Muscle layer of colon (tissue), 2 donors: Measurements from ENCODE around the gene SGSM1.
"Not testable (repeated sequence)": the region's sequence is repeated elsewhere in the genome, so short reads cannot be mapped to it uniquely, and the experiment has no call there.

Experiments used
- H3K27ac ChIP-seq: one replicate; pipeline ENCODE4 v1.7.0; 2013; ENCODE audit warnings: low read depth, mild to moderate bottlenecking, low read length, moderate library complexity
- H3K27me3 ChIP-seq, 2 donors: one replicate each; pipeline ENCODE4 v1.7.0; 2013; ENCODE audit warnings: low read length in 2 of 2, mild to moderate bottlenecking in 2 of 2; ENCODE audit not compliant: insufficient read depth in 2 of 2, control insufficient read depth in 1 of 2
- H3K36me3 ChIP-seq: one replicate; pipeline ENCODE4 v1.7.0; 2013; ENCODE audit warnings: mild to moderate bottlenecking, low read length; ENCODE audit not compliant: insufficient read depth
- H3K4me1 ChIP-seq: one replicate; pipeline ENCODE4 v1.7.0; 2013; ENCODE audit warnings: mild to moderate bottlenecking, low read length; ENCODE audit not compliant: insufficient read depth
- H3K4me3 ChIP-seq, 2 donors: one replicate each; pipeline ENCODE4 v1.7.0; 2013; ENCODE audit warnings: low read length in 2 of 2, low read depth in 1 of 2, mild to moderate bottlenecking in 1 of 2, moderate library complexity in 1 of 2
- H3K9ac ChIP-seq: one replicate; pipeline ENCODE4 v1.7.0; 2013; ENCODE audit warnings: low read length
- H3K9me3 ChIP-seq: one replicate; pipeline ENCODE4 v1.7.0; 2013; ENCODE audit warnings: mild to moderate bottlenecking, low read length
- donor health status: abdominal sarcoma.
- donor health status: Adenocarcinoma of cecum.

The SGSM1 gene

GRCh38 chr22:24826710-24827285 lies 20.8 kb downstream of the SGSM1 start:
- no peaks in the 10 kb centered on the region for H3K36me3 ChIP-seq
- no peaks in the 10 kb centered on the region for H3K9me3 ChIP-seq
- no peaks in the 10 kb centered on the region for H3K4me1 ChIP-seq
- H3K9ac ChIP-seq = no peak overlapping the region
- H3K27ac ChIP-seq = no peak overlapping the region
- no peak overlapping the region for H3K4me3 ChIP-seq
- H3K27me3 ChIP-seq = no peaks in the 10 kb centered on the region

- no peaks in the 10 kb centered on the region for H3K27me3 ChIP-seq
- H3K9me3 ChIP-seq = no peaks in the 10 kb centered on the region
- no peak overlapping the region for H3K27ac ChIP-seq
- H3K36me3 ChIP-seq = no peaks in the 10 kb centered on the region
- H3K4me1 ChIP-seq = no peaks in the 10 kb centered on the region
- no peak overlapping the region for H3K9ac ChIP-seq
- no peak overlapping the region for H3K4me3 ChIP-seq
Observed at GRCh38 chr22:24827296-24827695, 21.3 kb downstream of the SGSM1 start.

- H3K9ac ChIP-seq = no peak overlapping the region
- H3K4me1 ChIP-seq = no peaks in the 10 kb centered on the region
- no peaks in the 10 kb centered on the region for H3K27me3 ChIP-seq
- H3K36me3 ChIP-seq = no peaks in the 10 kb centered on the region
- no peak overlapping the region for H3K27ac ChIP-seq
- no peak overlapping the region for H3K4me3 ChIP-seq
- no peaks in the 10 kb centered on the region for H3K9me3 ChIP-seq
Observed at GRCh38 chr22:24830205-24830979, 24.4 kb downstream of the SGSM1 start.

- Histone ChIP-seq H3K27ac (no peak overlapping the region), H3K4me3 (no peak overlapping the region), H3K4me1 (no peaks in the 10 kb centered on the region), H3K9me3 (no peaks in the 10 kb centered on the region), H3K27me3 (no peaks in the 10 kb centered on the region), H3K9ac (no peak overlapping the region), H3K36me3 (no peaks in the 10 kb centered on the region)
Observed at GRCh38 chr22:24831687-24832086, 25.7 kb downstream of the SGSM1 start.

- Histone ChIP-seq H3K27ac (no peak overlapping the region), H3K36me3 (no peaks in the 10 kb centered on the region), H3K27me3 (no peaks in the 10 kb centered on the region), H3K9ac (no peak overlapping the region), H3K9me3 (no peaks in the 10 kb centered on the region), H3K4me3 (no peak overlapping the region), H3K4me1 (no peaks in the 10 kb centered on the region)
Observed at GRCh38 chr22:24833881-24834495, 28.0 kb downstream of the SGSM1 start.

GRCh38 chr22:24834845-24835570 lies 29.0 kb downstream of the SGSM1 start:
- no peaks in the 10 kb centered on the region for H3K9me3 ChIP-seq
- H3K27ac ChIP-seq = no peak overlapping the region
- H3K36me3 ChIP-seq = no peaks in the 10 kb centered on the region
- H3K27me3 ChIP-seq = no peaks in the 10 kb centered on the region
- H3K4me1 ChIP-seq = no peaks in the 10 kb centered on the region
- no peak overlapping the region for H3K4me3 ChIP-seq
- no peak overlapping the region for H3K9ac ChIP-seq

- Histone ChIP-seq H3K4me3 (no peak overlapping the region), H3K9me3 (no peaks in the 10 kb centered on the region), H3K27ac (no peak overlapping the region), H3K4me1 (no peaks in the 10 kb centered on the region), H3K36me3 (no peaks in the 10 kb centered on the region), H3K9ac (no peak overlapping the region), H3K27me3 (no peaks in the 10 kb centered on the region)
Observed at GRCh38 chr22:24836282-24836681, 30.3 kb downstream of the SGSM1 start.

- H3K9me3 ChIP-seq, H3K9ac ChIP-seq, H3K36me3 ChIP-seq, H3K27me3 ChIP-seq, H3K27ac ChIP-seq, H3K4me3 ChIP-seq, H3K4me1 ChIP-seq: not testable (repeated sequence)
Observed at GRCh38 chr22:24837517-24837916, 31.5 kb downstream of the SGSM1 start.

- H3K4me3 ChIP-seq = no peak overlapping the region
- H3K9me3 ChIP-seq = no peaks in the 10 kb centered on the region
- no peaks in the 10 kb centered on the region for H3K36me3 ChIP-seq
- H3K4me1 ChIP-seq = no peaks in the 10 kb centered on the region
- no peaks in the 10 kb centered on the region for H3K27me3 ChIP-seq
- no peak overlapping the region for H3K27ac ChIP-seq
- H3K9ac ChIP-seq = no peak overlapping the region
Observed at GRCh38 chr22:24841261-24841660, 35.2 kb downstream of the SGSM1 start.

- no peak overlapping the region for H3K4me3 ChIP-seq
- H3K27me3 ChIP-seq = no peaks in the 10 kb centered on the region
- no peaks in the 10 kb centered on the region for H3K9me3 ChIP-seq
- no peak overlapping the region for H3K27ac ChIP-seq
- no peaks in the 10 kb centered on the region for H3K36me3 ChIP-seq
- no peaks in the 10 kb centered on the region for H3K4me1 ChIP-seq
- H3K9ac ChIP-seq = no peak overlapping the region
Observed at GRCh38 chr22:24843048-24843447, 37.0 kb downstream of the SGSM1 start.

GRCh38 chr22:24845041-24845898 lies 39.3 kb downstream of the SGSM1 start:
- no peak overlapping the region for H3K9ac ChIP-seq
- H3K4me3 ChIP-seq = no peak overlapping the region
- no peak overlapping the region for H3K27ac ChIP-seq
- no peaks in the 10 kb centered on the region for H3K36me3 ChIP-seq
- H3K4me1 ChIP-seq = no peaks in the 10 kb centered on the region
- no peaks in the 10 kb centered on the region for H3K9me3 ChIP-seq
- no peaks in the 10 kb centered on the region for H3K27me3 ChIP-seq
